ENCODE measurements around the gene DNAH11.

Gene DNAH11

DNA sequence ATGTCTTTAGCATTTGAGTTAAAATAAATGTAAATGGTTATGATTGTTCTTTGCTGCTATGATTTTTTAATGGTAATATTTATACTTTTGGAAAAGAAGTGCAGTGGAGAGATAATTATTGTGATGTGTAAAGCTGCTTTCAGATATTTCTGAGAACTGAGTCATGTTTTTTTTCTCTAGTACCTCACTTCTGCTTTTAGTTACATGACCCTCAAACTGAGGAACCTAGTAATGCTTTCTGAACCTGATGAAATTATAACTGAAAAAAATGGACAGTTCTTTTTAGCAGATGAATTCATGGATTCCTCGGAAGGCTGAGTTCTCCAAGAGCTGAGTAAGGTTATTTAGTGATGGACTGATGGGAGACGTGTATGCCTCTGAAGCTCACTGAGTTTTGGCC lies 235.1 kb downstream of the DNAH11 start:
- Histone ChIP-seq H3K27me3 (ENCODE audit: insufficient read depth, poor library complexity, severe bottlenecking) (no peaks in the 10 kb centered on the region), H3K27ac (replicated peaks) (no peak overlapping the region), H3K4me3 (replicated peaks; ENCODE audit: insufficient read depth, low read length) (no peak overlapping the region)
- no peak for DNase-seq (ENCODE audit: low read depth in 1 of 2, low spot score in 1 of 2)
- no peak for TF ChIP-seq POLR2AphosphoS5 (IDR thresholded peaks at IDR 0.05; ENCODE audit: low read depth)
- peak; percentile 59; the same call in 1 of the 2 replicates for TF ChIP-seq SPI1 (IDR thresholded peaks at IDR 0.05; ENCODE audit: borderline replicate concordance, low read depth)

DNA sequence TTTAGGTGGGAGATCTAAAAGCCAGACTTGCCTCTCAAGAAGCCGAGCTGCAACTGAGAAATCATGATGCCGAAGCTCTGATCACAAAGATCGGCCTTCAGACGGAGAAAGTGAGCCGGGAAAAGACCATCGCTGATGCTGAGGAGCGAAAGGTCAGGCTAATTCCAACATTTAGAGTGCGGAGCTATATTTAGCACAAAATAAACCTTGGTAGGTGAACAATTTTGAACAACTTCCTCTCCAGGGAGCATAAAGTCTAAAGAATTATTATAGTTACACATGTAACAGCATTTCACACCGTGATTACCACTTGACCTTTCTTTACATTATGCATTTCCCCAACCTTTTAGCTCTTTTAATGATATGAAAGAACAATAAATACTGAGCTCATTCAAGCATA lies 236.1 kb downstream of the DNAH11 start:
- DNase-seq (ENCODE audit: low read depth in 1 of 2, low spot score in 1 of 2): no peak
- TF ChIP-seq GABPA (IDR thresholded peaks at IDR 0.05; ENCODE audit: low read depth) (no peak), POLR2AphosphoS5 (IDR thresholded peaks at IDR 0.05; ENCODE audit: low read depth) (no peak), SPI1 (IDR thresholded peaks at IDR 0.05; ENCODE audit: borderline replicate concordance, low read depth) (no peak), CTCF (IDR thresholded peaks at IDR 0.05; ENCODE audit: insufficient read depth, low read length) (no peak)
- TF ChIP-seq, protein P1, sequence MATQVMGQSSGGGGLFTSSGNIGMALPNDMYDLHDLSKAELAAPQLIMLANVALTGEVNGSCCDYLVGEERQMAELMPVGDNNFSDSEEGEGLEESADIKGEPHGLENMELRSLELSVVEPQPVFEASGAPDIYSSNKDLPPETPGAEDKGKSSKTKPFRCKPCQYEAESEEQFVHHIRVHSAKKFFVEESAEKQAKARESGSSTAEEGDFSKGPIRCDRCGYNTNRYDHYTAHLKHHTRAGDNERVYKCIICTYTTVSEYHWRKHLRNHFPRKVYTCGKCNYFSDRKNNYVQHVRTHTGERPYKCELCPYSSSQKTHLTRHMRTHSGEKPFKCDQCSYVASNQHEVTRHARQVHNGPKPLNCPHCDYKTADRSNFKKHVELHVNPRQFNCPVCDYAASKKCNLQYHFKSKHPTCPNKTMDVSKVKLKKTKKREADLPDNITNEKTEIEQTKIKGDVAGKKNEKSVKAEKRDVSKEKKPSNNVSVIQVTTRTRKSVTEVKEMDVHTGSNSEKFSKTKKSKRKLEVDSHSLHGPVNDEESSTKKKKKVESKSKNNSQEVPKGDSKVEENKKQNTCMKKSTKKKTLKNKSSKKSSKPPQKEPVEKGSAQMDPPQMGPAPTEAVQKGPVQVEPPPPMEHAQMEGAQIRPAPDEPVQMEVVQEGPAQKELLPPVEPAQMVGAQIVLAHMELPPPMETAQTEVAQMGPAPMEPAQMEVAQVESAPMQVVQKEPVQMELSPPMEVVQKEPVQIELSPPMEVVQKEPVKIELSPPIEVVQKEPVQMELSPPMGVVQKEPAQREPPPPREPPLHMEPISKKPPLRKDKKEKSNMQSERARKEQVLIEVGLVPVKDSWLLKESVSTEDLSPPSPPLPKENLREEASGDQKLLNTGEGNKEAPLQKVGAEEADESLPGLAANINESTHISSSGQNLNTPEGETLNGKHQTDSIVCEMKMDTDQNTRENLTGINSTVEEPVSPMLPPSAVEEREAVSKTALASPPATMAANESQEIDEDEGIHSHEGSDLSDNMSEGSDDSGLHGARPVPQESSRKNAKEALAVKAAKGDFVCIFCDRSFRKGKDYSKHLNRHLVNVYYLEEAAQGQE (IDR thresholded peaks at IDR 0.05; ENCODE audit: insufficient replicate concordance, low read depth): no peak
- H3K27me3 ChIP-seq (ENCODE audit: insufficient read depth, poor library complexity, severe bottlenecking): no peaks in the 10 kb centered on the region

DNA sequence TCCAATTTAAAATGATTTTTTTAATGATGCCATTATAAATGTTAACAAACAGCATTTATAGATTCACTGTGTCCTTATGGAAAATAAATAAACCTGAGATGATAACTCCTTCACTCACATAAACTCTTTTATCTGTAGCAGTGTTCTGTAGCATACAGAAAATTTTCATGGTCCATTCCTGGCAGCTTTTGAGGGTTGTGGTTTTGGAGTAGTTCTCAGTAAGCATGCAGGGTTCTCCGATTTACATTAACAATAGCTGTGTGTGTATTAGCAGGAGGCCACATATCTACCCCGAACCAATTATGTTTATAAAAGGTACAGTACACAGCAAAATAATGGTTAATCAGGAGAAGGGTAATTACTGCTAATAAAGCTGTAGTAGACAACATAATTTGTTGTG lies 240.2 kb downstream of the DNAH11 start:
- TF ChIP-seq, protein P1 (IDR thresholded peaks at IDR 0.05; ENCODE audit: insufficient replicate concordance, low read depth): no peak
- no peak for TF ChIP-seq SPI1 (IDR thresholded peaks at IDR 0.05; ENCODE audit: borderline replicate concordance, low read depth)
- no peak for TF ChIP-seq GABPA (IDR thresholded peaks at IDR 0.05; ENCODE audit: low read depth)
- TF ChIP-seq CTCF (IDR thresholded peaks at IDR 0.05; ENCODE audit: insufficient read depth, low read length): no peak
- TF ChIP-seq POLR2AphosphoS5 (IDR thresholded peaks at IDR 0.05; ENCODE audit: low read depth): no peak
- Histone ChIP-seq H3K4me3 (replicated peaks; ENCODE audit: insufficient read depth, low read length) (no peak overlapping the region), H3K27ac (replicated peaks) (no peak overlapping the region), H3K27me3 (ENCODE audit: insufficient read depth, poor library complexity, severe bottlenecking) (no peaks in the 10 kb centered on the region)
- DNase-seq (ENCODE audit: low read depth in 1 of 2, low spot score in 1 of 2): no peak

More for the DNA sequence above, 236.1 kb downstream of the DNAH11 start:
- Histone ChIP-seq H3K4me3 (replicated peaks; ENCODE audit: insufficient read depth, low read length) (no peak overlapping the region), H3K27ac (replicated peaks) (no peak overlapping the region)

DNA sequence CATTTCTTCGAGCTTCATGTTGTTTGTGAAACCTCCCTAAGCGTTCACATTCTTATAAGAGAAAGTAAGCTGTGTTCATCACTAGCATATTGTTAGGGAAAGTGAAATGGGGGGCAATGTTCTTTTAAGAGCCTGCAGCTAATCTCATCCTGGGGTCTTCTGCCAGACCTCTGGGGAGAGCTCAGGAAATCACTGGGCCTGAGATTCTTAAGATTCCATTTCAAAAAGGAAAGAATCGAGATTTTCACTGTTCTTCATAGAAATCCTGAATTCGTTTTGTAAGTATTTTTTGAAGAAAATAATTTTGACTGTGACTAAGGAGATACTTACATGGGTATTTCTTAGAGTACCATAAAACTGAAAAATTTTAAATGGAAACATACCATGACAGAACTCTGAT lies 242.2 kb downstream of the DNAH11 start:
- H3K4me3 ChIP-seq (replicated peaks; ENCODE audit: insufficient read depth, low read length): no peak overlapping the region
- TF ChIP-seq GABPA (IDR thresholded peaks at IDR 0.05; ENCODE audit: low read depth) (no peak), POLR2AphosphoS5 (IDR thresholded peaks at IDR 0.05; ENCODE audit: low read depth) (no peak), CTCF (IDR thresholded peaks at IDR 0.05; ENCODE audit: insufficient read depth, low read length) (no peak), SPI1 (IDR thresholded peaks at IDR 0.05; ENCODE audit: borderline replicate concordance, low read depth) (no peak)
- TF ChIP-seq, protein P1 (IDR thresholded peaks at IDR 0.05; ENCODE audit: insufficient replicate concordance, low read depth): no peak
- H3K27me3 ChIP-seq (ENCODE audit: insufficient read depth, poor library complexity, severe bottlenecking): no peaks in the 10 kb centered on the region
- no peak overlapping the region for H3K27ac ChIP-seq (replicated peaks)
- DNase-seq (ENCODE audit: low read depth in 1 of 2, low spot score in 1 of 2): no peak
